SIG-M5 treated with dmso at 0.1 percent for 504 hours (cell line): Measurements from ENCODE around the gene LMAN1.

ENCODE experiments used
- DNase-seq: peaks from one replicate; lab custom pipeline; 2025; ENCODE audit not compliant: unreplicated experiment; lab: John Stamatoyannopoulos, UW

LMAN1 gene

GRCh38 chr18:59360381-59360780 lies 1.3 kb upstream of the LMAN1 start:
- DNase-seq = no peak

- no peak for DNase-seq
These were observed 499 bp upstream of the LMAN1 start for GRCh38 chr18:59359576-59359952.

GRCh38 chr18:59358414-59358711 lies 702 bp downstream of the LMAN1 start:
- DNase-seq = peak; percentile 35

GRCh38 chr18:59357928-59358327 lies 1.1 kb downstream of the LMAN1 start:
- peak; percentile 26 for DNase-seq

- no peak for DNase-seq
These were observed 4.3 kb downstream of the LMAN1 start for GRCh38 chr18:59354731-59355130.

GRCh38 chr18:59353079-59353680 lies 5.9 kb downstream of the LMAN1 start:
- no peak for DNase-seq

GRCh38 chr18:59352250-59352855 lies 6.7 kb downstream of the LMAN1 start:
- no peak for DNase-seq

GRCh38 chr18:59345556-59345955 lies 13.5 kb downstream of the LMAN1 start:
- DNase-seq = no peak

- DNase-seq = no peak
These were observed 14.1 kb downstream of the LMAN1 start for GRCh38 chr18:59344996-59345395.

- DNase-seq = no peak
These were observed 15.1 kb downstream of the LMAN1 start for GRCh38 chr18:59343926-59344325.

- DNase-seq = no peak
These were observed 18.2 kb downstream of the LMAN1 start for GRCh38 chr18:59340817-59341216.

- DNase-seq = no peak
These were observed 18.8 kb downstream of the LMAN1 start for GRCh38 chr18:59340312-59340711.

GRCh38 chr18:59332986-59333385 lies 26.1 kb downstream of the LMAN1 start:
- DNase-seq = no peak

GRCh38 chr18:59328683-59329082 lies 30.4 kb downstream of the LMAN1 start:
- no peak for DNase-seq

- no peak for DNase-seq
These were observed 33.1 kb downstream of the LMAN1 start for GRCh38 chr18:59325965-59326364.

- DNase-seq = no peak
These were observed 34.5 kb downstream of the LMAN1 start for GRCh38 chr18:59324623-59324971.

- no peak for DNase-seq
These were observed 35.0 kb downstream of the LMAN1 start for GRCh38 chr18:59323931-59324622.

GRCh38 chr18:59318460-59319050 lies 40.5 kb downstream of the LMAN1 start, which contains the start of gene CPLX4:
Gene CPLX4, minus strand, starts transcription at chr18:59318649. Its CDS starts 187 bp downstream, at chr18:59318462.
- DNase-seq = no peak

- no peak for DNase-seq
These were observed 47.4 kb downstream of the LMAN1 start for GRCh38 chr18:59311631-59312030.

GRCh38 chr18:59308938-59309260 lies 50.2 kb downstream of the LMAN1 start:
- peak; percentile 45 for DNase-seq

- DNase-seq = peak; percentile 38
These were observed 50.7 kb downstream of the LMAN1 start for GRCh38 chr18:59308248-59308937.

GRCh38 chr18:59306640-59307039 lies 52.4 kb downstream of the LMAN1 start:
- DNase-seq = no peak
